Suprapubic skin (tissue), 4 donors: ENCODE results near the gene WFDC1.

ENCODE experiments used
- EP300 ChIP-seq: sonication (generic); formaldehyde crosslinking; IDR thresholded peaks from one replicate; pipeline ENCODE4 v1.6.1; 2017; ENCODE audit warnings: antibody characterized with exemption
- POLR2A ChIP-seq, 2 donors: fragments of 450-650 bp; IDR thresholded peaks; one replicate each; pipeline ENCODE4 v1.6.1; 2017; ENCODE audit warnings: antibody characterized with exemption in 2 of 2, mild to moderate bottlenecking in 2 of 2, moderate library complexity in 2 of 2
- POLR2AphosphoS5 ChIP-seq, 3 donors: sonication (generic); formaldehyde crosslinking; IDR thresholded peaks; one replicate each; pipeline ENCODE4 v1.6.1; 2017; ENCODE audit warnings: antibody characterized with exemption in 3 of 3
- TF ChIP-seq, protein P1 (sequence below), 2 donors: fragments of 200-600 bp in 1 of 2; fragments of 450-650 bp in 1 of 2; sonication (generic) in 1 of 2; IDR thresholded peaks; one replicate each; pipeline ENCODE4 v1.5.1; 2016 to 2019; ENCODE audit warnings: antibody characterized with exemption in 2 of 2, mild to moderate bottlenecking in 1 of 2, moderate library complexity in 1 of 2

DNA sequence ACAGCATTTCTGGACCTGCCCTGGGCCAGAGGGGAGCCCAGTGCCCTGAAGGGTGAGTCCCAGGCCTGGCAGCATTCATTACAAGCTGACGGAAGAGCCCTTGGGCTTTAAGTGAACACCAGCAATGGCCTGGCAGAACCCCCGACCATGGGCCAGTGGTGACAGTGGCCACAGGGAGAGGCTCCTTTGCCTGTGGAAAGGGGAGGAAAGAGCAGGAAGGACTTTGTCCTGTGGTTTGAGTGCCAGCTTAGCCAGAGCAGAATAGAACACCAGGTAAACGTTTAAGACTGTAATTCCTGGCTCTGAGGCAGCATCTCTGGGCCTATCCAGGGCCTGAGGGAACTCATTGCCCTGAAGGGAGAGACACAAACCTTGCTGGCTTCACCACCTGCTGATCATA is 39.4 kb downstream of the WFDC1 start:
- TF ChIP-seq POLR2A (IDR thresholded peaks at IDR 0.05) (no peak), POLR2AphosphoS5 (IDR thresholded peaks at IDR 0.05) (no peak), EP300 (no peak)
- TF ChIP-seq, protein P1, sequence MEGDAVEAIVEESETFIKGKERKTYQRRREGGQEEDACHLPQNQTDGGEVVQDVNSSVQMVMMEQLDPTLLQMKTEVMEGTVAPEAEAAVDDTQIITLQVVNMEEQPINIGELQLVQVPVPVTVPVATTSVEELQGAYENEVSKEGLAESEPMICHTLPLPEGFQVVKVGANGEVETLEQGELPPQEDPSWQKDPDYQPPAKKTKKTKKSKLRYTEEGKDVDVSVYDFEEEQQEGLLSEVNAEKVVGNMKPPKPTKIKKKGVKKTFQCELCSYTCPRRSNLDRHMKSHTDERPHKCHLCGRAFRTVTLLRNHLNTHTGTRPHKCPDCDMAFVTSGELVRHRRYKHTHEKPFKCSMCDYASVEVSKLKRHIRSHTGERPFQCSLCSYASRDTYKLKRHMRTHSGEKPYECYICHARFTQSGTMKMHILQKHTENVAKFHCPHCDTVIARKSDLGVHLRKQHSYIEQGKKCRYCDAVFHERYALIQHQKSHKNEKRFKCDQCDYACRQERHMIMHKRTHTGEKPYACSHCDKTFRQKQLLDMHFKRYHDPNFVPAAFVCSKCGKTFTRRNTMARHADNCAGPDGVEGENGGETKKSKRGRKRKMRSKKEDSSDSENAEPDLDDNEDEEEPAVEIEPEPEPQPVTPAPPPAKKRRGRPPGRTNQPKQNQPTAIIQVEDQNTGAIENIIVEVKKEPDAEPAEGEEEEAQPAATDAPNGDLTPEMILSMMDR (IDR thresholded peaks at IDR 0.05): no peak
